K562 (cell line): ENCODE results near the gene SLFN14. TPM values are rescaled to one million over a fixed set of nuclear protein-coding genes. Genes with fewer than 3 reads are reported as not detected.

Source experiments
- CC2D1A ChIP-seq: fragments of 450-650 bp; IDR thresholded peaks from 2 replicates; pipeline ENCODE4 v1.6.1; 2017; ENCODE audit warnings: mild to moderate bottlenecking
- CHD2 ChIP-seq: IDR thresholded peaks from 2 replicates; pipeline ENCODE4 v1.6.1; 2011; ENCODE audit warnings: low read depth, low read length
- HDAC8 ChIP-seq: fragments of 450-650 bp; IDR thresholded peaks from 2 replicates; pipeline ENCODE4 v1.6.1; 2016; ENCODE audit warnings: mild to moderate bottlenecking, missing genetic modification characterization, moderate library complexity, missing compliant biosample characterization
- MEF2A ChIP-seq: IDR thresholded peaks from 2 replicates; pipeline ENCODE4 v1.6.1; 2011; ENCODE audit warnings: low read depth, mild to moderate bottlenecking, low read length, moderate library complexity; ENCODE audit not compliant: control insufficient read depth
- RBBP5 ChIP-seq: fragments of 200-600 bp; sonication (generic); IDR thresholded peaks from 2 replicates; pipeline ENCODE4 v1.6.1; 2012; ENCODE audit warnings: borderline replicate concordance, mild to moderate bottlenecking, low read length, control low read depth, inconsistent platforms; ENCODE audit not compliant: insufficient read depth, poor library complexity, severe bottlenecking
- STAT5A ChIP-seq: IDR thresholded peaks from 2 replicates; pipeline ENCODE4 v1.6.1; 2012; ENCODE audit warnings: low read length, inconsistent platforms, borderline replicate concordance
- SUPT5H ChIP-seq: fragments of 450-650 bp; IDR thresholded peaks from 2 replicates; pipeline ENCODE4 v1.6.1; 2016
- ZNF3 ChIP-seq: fragments of 250-450 bp; sonication (Bioruptor Pico); IDR thresholded peaks from 2 replicates; pipeline ENCODE4 v1.5.0; 2021; ENCODE audit warnings: mild to moderate bottlenecking, moderate library complexity
- ZNF586 ChIP-seq: fragments of 450-650 bp; formaldehyde crosslinking; conservative IDR thresholded peaks from 2 replicates; pipeline ENCODE4 v1.4.0; 2020; ENCODE audit warnings: mild to moderate bottlenecking, moderate library complexity
- ZSCAN29 ChIP-seq: fragments of 450-650 bp; IDR thresholded peaks from 2 replicates; pipeline ENCODE4 v1.6.1; 2017
- polyA plus RNA-seq, 8 experiments: library from polyadenylated mRNA; depleted of rRNA in 4 of 8; stranded (reverse) in 5 of 8; unstranded in 3 of 8; fragments of >200 nt; fragmentation: Nextera tagmentation in 2 of 8; fragmentation: Illumina TruSeq in 1 of 8; extraction: Ambion mirVana in 2 of 8; extraction: Trizol in 1 of 8; gene quantifications; 2 replicates each; pipeline versions ENCODE4 v1.2.1 to v1.2.3, GENCODE V29; 2011 to 2014; ENCODE audit warnings: inconsistent platforms in 1 of 8, missing spikeins in 1 of 8
- total RNA-seq, 7 experiments: library from RNA; depleted of rRNA in 6 of 7; stranded (reverse); fragments of >200 nt in 6 of 7; fragmentation: Illumina TruSeq in 2 of 7; extraction: Trizol in 2 of 7; gene quantifications; 2 replicates each; pipeline versions ENCODE4 v1.2.1 to v1.2.3, GENCODE V29; 2011 to 2021; ENCODE audit warnings: low replicate concordance in 1 of 7
- TF ChIP-seq, protein P1 (sequence below): conservative IDR thresholded peaks from 2 replicates; pipeline ENCODE4 v1.6.1; 2011; ENCODE audit warnings: low read depth, mild to moderate bottlenecking, low read length; ENCODE audit not compliant: control insufficient read depth
- TF ChIP-seq, protein P2 (sequence below): fragments of 200-600 bp; sonication (generic); IDR thresholded peaks from one replicate; pipeline ENCODE4 v1.6.1; 2012; ENCODE audit warnings: mild to moderate bottlenecking, low read depth, low read length, inconsistent platforms
- TF ChIP-seq, protein P3 (sequence below), 3 experiments: fragments of 200-800 bp in 1 of 3; fragments of 250-450 bp in 1 of 3; fragments of 450-650 bp in 1 of 3; sonication (Bioruptor Pico) in 1 of 3; sonication (Bioruptor generic) in 1 of 3; formaldehyde crosslinking in 1 of 3; IDR thresholded peaks; 2 replicates each; pipeline versions ENCODE4 v1.6.1 to v1.8.0; 2016 to 2022; ENCODE audit warnings: mild to moderate bottlenecking in 2 of 3, missing genetic modification characterization in 2 of 3, missing compliant biosample characterization in 1 of 3, moderate library complexity in 1 of 3

The SLFN14 gene
- total and polyA plus RNA-seq, 9 of the 15 experiments (the other 6 are each of a cell fraction or from before 2014, with no cell fraction given) = 1.3 to 4.3 (median 3.1) TPM

DNA sequence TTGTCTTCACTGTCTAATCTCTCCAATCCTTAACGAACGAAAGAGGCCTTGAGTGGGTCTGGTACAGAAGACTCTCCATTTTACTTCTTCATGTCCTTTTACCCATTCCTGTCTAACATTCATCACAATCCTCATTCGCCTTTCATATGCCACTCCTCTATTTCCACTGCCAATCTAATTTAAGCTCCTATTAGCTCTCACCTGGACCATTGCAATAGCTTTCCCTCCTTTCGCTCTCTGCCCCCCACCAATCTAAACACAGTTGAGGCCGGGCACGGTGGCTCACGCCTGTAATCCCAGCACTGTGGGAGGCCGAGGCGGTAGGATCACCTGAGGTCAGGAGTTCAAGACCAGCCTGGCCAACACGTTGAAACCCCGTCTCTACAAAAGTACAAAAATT is 6.3 kb upstream of the SLFN14 start (continued):
- TF ChIP-seq, protein P1, sequence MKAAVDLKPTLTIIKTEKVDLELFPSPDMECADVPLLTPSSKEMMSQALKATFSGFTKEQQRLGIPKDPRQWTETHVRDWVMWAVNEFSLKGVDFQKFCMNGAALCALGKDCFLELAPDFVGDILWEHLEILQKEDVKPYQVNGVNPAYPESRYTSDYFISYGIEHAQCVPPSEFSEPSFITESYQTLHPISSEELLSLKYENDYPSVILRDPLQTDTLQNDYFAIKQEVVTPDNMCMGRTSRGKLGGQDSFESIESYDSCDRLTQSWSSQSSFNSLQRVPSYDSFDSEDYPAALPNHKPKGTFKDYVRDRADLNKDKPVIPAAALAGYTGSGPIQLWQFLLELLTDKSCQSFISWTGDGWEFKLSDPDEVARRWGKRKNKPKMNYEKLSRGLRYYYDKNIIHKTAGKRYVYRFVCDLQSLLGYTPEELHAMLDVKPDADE = no peak
- TF ChIP-seq HDAC8 (tag) (no peak), ZNF586 (CRISPR knock-in tag) (no peak), CC2D1A (peak; percentile 15; the same call in 1 of the 2 replicates), SUPT5H (peak; percentile 7; the same call in 1 of the 2 replicates), ZSCAN29 (no peak), STAT5A (no peak), CHD2 (no peak), MEF2A (no peak), RBBP5 (no peak), ZNF3 (CRISPR knock-in tag) (no peak)
- TF ChIP-seq, protein P2, sequence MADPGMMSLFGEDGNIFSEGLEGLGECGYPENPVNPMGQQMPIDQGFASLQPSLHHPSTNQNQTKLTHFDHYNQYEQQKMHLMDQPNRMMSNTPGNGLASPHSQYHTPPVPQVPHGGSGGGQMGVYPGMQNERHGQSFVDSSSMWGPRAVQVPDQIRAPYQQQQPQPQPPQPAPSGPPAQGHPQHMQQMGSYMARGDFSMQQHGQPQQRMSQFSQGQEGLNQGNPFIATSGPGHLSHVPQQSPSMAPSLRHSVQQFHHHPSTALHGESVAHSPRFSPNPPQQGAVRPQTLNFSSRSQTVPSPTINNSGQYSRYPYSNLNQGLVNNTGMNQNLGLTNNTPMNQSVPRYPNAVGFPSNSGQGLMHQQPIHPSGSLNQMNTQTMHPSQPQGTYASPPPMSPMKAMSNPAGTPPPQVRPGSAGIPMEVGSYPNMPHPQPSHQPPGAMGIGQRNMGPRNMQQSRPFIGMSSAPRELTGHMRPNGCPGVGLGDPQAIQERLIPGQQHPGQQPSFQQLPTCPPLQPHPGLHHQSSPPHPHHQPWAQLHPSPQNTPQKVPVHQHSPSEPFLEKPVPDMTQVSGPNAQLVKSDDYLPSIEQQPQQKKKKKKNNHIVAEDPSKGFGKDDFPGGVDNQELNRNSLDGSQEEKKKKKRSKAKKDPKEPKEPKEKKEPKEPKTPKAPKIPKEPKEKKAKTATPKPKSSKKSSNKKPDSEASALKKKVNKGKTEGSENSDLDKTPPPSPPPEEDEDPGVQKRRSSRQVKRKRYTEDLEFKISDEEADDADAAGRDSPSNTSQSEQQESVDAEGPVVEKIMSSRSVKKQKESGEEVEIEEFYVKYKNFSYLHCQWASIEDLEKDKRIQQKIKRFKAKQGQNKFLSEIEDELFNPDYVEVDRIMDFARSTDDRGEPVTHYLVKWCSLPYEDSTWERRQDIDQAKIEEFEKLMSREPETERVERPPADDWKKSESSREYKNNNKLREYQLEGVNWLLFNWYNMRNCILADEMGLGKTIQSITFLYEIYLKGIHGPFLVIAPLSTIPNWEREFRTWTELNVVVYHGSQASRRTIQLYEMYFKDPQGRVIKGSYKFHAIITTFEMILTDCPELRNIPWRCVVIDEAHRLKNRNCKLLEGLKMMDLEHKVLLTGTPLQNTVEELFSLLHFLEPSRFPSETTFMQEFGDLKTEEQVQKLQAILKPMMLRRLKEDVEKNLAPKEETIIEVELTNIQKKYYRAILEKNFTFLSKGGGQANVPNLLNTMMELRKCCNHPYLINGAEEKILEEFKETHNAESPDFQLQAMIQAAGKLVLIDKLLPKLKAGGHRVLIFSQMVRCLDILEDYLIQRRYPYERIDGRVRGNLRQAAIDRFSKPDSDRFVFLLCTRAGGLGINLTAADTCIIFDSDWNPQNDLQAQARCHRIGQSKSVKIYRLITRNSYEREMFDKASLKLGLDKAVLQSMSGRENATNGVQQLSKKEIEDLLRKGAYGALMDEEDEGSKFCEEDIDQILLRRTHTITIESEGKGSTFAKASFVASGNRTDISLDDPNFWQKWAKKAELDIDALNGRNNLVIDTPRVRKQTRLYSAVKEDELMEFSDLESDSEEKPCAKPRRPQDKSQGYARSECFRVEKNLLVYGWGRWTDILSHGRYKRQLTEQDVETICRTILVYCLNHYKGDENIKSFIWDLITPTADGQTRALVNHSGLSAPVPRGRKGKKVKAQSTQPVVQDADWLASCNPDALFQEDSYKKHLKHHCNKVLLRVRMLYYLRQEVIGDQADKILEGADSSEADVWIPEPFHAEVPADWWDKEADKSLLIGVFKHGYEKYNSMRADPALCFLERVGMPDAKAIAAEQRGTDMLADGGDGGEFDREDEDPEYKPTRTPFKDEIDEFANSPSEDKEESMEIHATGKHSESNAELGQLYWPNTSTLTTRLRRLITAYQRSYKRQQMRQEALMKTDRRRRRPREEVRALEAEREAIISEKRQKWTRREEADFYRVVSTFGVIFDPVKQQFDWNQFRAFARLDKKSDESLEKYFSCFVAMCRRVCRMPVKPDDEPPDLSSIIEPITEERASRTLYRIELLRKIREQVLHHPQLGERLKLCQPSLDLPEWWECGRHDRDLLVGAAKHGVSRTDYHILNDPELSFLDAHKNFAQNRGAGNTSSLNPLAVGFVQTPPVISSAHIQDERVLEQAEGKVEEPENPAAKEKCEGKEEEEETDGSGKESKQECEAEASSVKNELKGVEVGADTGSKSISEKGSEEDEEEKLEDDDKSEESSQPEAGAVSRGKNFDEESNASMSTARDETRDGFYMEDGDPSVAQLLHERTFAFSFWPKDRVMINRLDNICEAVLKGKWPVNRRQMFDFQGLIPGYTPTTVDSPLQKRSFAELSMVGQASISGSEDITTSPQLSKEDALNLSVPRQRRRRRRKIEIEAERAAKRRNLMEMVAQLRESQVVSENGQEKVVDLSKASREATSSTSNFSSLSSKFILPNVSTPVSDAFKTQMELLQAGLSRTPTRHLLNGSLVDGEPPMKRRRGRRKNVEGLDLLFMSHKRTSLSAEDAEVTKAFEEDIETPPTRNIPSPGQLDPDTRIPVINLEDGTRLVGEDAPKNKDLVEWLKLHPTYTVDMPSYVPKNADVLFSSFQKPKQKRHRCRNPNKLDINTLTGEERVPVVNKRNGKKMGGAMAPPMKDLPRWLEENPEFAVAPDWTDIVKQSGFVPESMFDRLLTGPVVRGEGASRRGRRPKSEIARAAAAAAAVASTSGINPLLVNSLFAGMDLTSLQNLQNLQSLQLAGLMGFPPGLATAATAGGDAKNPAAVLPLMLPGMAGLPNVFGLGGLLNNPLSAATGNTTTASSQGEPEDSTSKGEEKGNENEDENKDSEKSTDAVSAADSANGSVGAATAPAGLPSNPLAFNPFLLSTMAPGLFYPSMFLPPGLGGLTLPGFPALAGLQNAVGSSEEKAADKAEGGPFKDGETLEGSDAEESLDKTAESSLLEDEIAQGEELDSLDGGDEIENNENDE = no peak
- TF ChIP-seq, protein P3, sequence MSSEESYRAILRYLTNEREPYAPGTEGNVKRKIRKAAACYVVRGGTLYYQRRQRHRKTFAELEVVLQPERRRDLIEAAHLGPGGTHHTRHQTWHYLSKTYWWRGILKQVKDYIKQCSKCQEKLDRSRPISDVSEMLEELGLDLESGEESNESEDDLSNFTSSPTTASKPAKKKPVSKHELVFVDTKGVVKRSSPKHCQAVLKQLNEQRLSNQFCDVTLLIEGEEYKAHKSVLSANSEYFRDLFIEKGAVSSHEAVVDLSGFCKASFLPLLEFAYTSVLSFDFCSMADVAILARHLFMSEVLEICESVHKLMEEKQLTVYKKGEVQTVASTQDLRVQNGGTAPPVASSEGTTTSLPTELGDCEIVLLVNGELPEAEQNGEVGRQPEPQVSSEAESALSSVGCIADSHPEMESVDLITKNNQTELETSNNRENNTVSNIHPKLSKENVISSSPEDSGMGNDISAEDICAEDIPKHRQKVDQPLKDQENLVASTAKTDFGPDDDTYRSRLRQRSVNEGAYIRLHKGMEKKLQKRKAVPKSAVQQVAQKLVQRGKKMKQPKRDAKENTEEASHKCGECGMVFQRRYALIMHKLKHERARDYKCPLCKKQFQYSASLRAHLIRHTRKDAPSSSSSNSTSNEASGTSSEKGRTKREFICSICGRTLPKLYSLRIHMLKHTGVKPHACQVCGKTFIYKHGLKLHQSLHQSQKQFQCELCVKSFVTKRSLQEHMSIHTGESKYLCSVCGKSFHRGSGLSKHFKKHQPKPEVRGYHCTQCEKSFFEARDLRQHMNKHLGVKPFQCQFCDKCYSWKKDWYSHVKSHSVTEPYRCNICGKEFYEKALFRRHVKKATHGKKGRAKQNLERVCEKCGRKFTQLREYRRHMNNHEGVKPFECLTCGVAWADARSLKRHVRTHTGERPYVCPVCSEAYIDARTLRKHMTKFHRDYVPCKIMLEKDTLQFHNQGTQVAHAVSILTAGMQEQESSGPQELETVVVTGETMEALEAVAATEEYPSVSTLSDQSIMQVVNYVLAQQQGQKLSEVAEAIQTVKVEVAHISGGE (CRISPR knock-in tag; IDR thresholded peaks at IDR 0.05) = no peak
